NCI-H1092 treated with DMSO at 0.1 percent for 48 hours (cell line): ENCODE data around the gene C8B.
A peak's percentile ranks its signal among the peaks of the same experiment; 100 is the strongest.

Source experiments
- DNase-seq: peaks from one replicate; lab custom pipeline; 2025; lab: John Stamatoyannopoulos, UW

C8B gene

GRCh38 chr1:56965916-56966697 lies at the start of gene C8B:
Gene C8B (minus strand): TSS chr1:56966015. CDS start chr1:56965948, 67 bp downstream.
- DNase-seq = no peak

- no peak for DNase-seq
These were observed 49.3 kb upstream of the C8B start for GRCh38 chr1:57015071-57015470.

GRCh38 chr1:57013522-57013921 lies 47.7 kb upstream of the C8B start:
- no peak for DNase-seq

GRCh38 chr1:57012315-57012714 lies 46.5 kb upstream of the C8B start:
- DNase-seq = no peak

GRCh38 chr1:57010511-57010910 lies 44.7 kb upstream of the C8B start:
- DNase-seq = no peak

GRCh38 chr1:57007948-57008347 lies 42.1 kb upstream of the C8B start:
- DNase-seq = no peak

- DNase-seq = no peak
These were observed 41.7 kb upstream of the C8B start for GRCh38 chr1:57007472-57007871.

GRCh38 chr1:57003398-57004139 lies 37.8 kb upstream of the C8B start:
- no peak for DNase-seq

GRCh38 chr1:56995414-56996100 lies 29.7 kb upstream of the C8B start:
- DNase-seq = no peak

- DNase-seq = no peak
These were observed 27.7 kb upstream of the C8B start for GRCh38 chr1:56993475-56993874.

GRCh38 chr1:56992318-56993125 lies 26.7 kb upstream of the C8B start:
- peak; percentile 27 for DNase-seq

- DNase-seq = no peak
These were observed 25.8 kb upstream of the C8B start for GRCh38 chr1:56991576-56991975.

GRCh38 chr1:56986397-56986796 lies 20.6 kb upstream of the C8B start:
- no peak for DNase-seq

- DNase-seq = no peak
These were observed 20.0 kb upstream of the C8B start for GRCh38 chr1:56985857-56986256.

GRCh38 chr1:56983484-56983883 lies 17.7 kb upstream of the C8B start:
- no peak for DNase-seq

- no peak for DNase-seq
These were observed 14.4 kb upstream of the C8B start for GRCh38 chr1:56979986-56980755.

GRCh38 chr1:56978819-56979218 lies 13.0 kb upstream of the C8B start:
- DNase-seq = no peak

GRCh38 chr1:56977910-56978309 lies 12.1 kb upstream of the C8B start:
- no peak for DNase-seq

- no peak for DNase-seq
These were observed 9.6 kb upstream of the C8B start for GRCh38 chr1:56975446-56975845.

GRCh38 chr1:56973923-56974742 lies 8.3 kb upstream of the C8B start:
- DNase-seq = no peak
